Measurements from ENCODE around the gene ZNF775. TPM values are rescaled to one million over a fixed set of nuclear protein-coding genes. Genes with fewer than 3 reads are reported as not detected.

The ZNF775 gene
- total RNA-seq, 6 experiments from 2014 or later = 0.44 to 1.6 (median 0.96) TPM

- DNase-seq (no peak), ATAC-seq (no peak)
- 71% methylated on average over 3 of the region's 20 CpGs for WGBS (ENCODE audit: insufficient coverage, low coverage, low lambda C conversion rate, missing lambda C conversion rate)
- Histone ChIP-seq H3K4me3 (no peak overlapping the region), H3K27ac (no peak overlapping the region), H3K27me3 (no peaks in the 10 kb centered on the region), H3K9me3 (peaks cover 0 to 4% (median 0%) of the 10 kb centered on the region in 4 donors), H3K36me3 (no peaks in the 10 kb centered on the region), H3K4me1 (peaks cover 0 to 14% (median 4%) of the 10 kb centered on the region in 4 donors)
- TF ChIP-seq CTCF (IDR thresholded peaks at IDR 0.05) (no peak), POLR2A (IDR thresholded peaks at IDR 0.05) (no peak)
- intact Hi-C loops (cut with DNase I) = loop anchor here in 1 of 2 donors (10.0 kb wide), 1 partner anchor 302 kb away; no protein-coding TSS in a partner anchor
These were observed 63.7 kb downstream of the ZNF775 start for GRCh38 chr7:150442811-150443210.

GRCh38 chr7:150443793-150444540, 64.8 kb downstream of the ZNF775 start:
- Histone ChIP-seq H3K4me3 (no peak overlapping the region), H3K4me1 (peaks cover 0 to 14% (median 5%) of the 10 kb centered on the region in 4 donors), H3K9me3 (peaks cover 0 to 4% (median 0%) of the 10 kb centered on the region in 4 donors), H3K27me3 (no peaks in the 10 kb centered on the region), H3K27ac (no peak overlapping the region), H3K36me3 (no peaks in the 10 kb centered on the region)
- WGBS (ENCODE audit: insufficient coverage, low coverage, low lambda C conversion rate, missing lambda C conversion rate) = 62% methylated on average over 6 of the region's 18 CpGs
- DNase-seq = no peak
- no peak for TF ChIP-seq CTCF (IDR thresholded peaks at IDR 0.05)
- TF ChIP-seq POLR2A (IDR thresholded peaks at IDR 0.05) = no peak
- ATAC-seq = no peak
- intact Hi-C loops (cut with DNase I) = loop anchor here in 1 of 2 donors (10.0 kb wide), 1 partner anchor 301 kb away; no protein-coding TSS in a partner anchor

GRCh38 chr7:150444674-150445365, 65.7 kb downstream of the ZNF775 start:
- Histone ChIP-seq H3K36me3 (no peaks in the 10 kb centered on the region), H3K4me1 (peaks cover 0 to 16% (median 7%) of the 10 kb centered on the region in 4 donors), H3K9me3 (peaks cover 0 to 4% (median 0%) of the 10 kb centered on the region in 4 donors), H3K27me3 (no peaks in the 10 kb centered on the region), H3K27ac (no peak overlapping the region), H3K4me3 (no peak overlapping the region)
- intact Hi-C loops (cut with DNase I) = loop anchor here in 1 of 2 donors (10.0 kb wide), 1 partner anchor 300 kb away; no protein-coding TSS in a partner anchor
- no peak for DNase-seq
- TF ChIP-seq CTCF (IDR thresholded peaks at IDR 0.05) (no peak), POLR2A (IDR thresholded peaks at IDR 0.05) (no peak)
- no peak for ATAC-seq
- WGBS (ENCODE audit: insufficient coverage, low coverage, low lambda C conversion rate, missing lambda C conversion rate) = 80% methylated on average over 1 of the region's 7 CpGs

- intact Hi-C loops (cut with DNase I) = loop anchor here in 1 of 2 donors (10.0 kb wide), 1 partner anchor 298 kb away; no protein-coding TSS in a partner anchor
- peak overlapping the region in 1 of 3 donors; percentile 33 for H3K27ac ChIP-seq
- ATAC-seq (peak in 1 of 4 donors; percentile 2), DNase-seq (no peak)
- H3K36me3 ChIP-seq = no peaks in the 10 kb centered on the region
- peaks cover 0 to 16% (median 7%) of the 10 kb centered on the region in 4 donors for H3K4me1 ChIP-seq
- no peak overlapping the region for H3K4me3 ChIP-seq
- WGBS (ENCODE audit: insufficient coverage, low coverage, low lambda C conversion rate, missing lambda C conversion rate) = 90% methylated on average over 2 of the region's 2 CpGs
- TF ChIP-seq CTCF (IDR thresholded peaks at IDR 0.05) (no peak), POLR2A (IDR thresholded peaks at IDR 0.05) (no peak)
- peaks cover 0 to 4% (median 0%) of the 10 kb centered on the region in 4 donors for H3K9me3 ChIP-seq
- H3K27me3 ChIP-seq = no peaks in the 10 kb centered on the region
These were observed 67.3 kb downstream of the ZNF775 start for GRCh38 chr7:150446288-150446938.

Measured in right lobe of liver (tissue), 6 donors.